Mucosa of descending colon (tissue), 3 donors: Measurements from ENCODE around the gene CNOT6. TPM values are rescaled to one million over a fixed set of nuclear protein-coding genes. Genes with fewer than 3 reads are reported as not detected.

Experiments used
- ATAC-seq: fragments of 200-7000 bp; cut with Tn5 transposase; one replicate; pipeline ENCODE4 v1.9.1; 2020; ENCODE audit warnings: mild to moderate bottlenecking, moderate library complexity
- DNase-seq, 3 donors: peaks; one replicate each; pipeline ENCODE4 v3.0.0-alpha.2; 2020
- H3K36me3 ChIP-seq: fragments of 200-600 bp; one replicate; pipeline ENCODE4 v1.8.0; 2021; ENCODE audit warnings: low read depth, mild to moderate bottlenecking
- H3K4me1 ChIP-seq: fragments of 200-600 bp; one replicate; pipeline ENCODE4 v1.8.0; 2021; ENCODE audit warnings: low read depth, mild to moderate bottlenecking
- H3K4me3 ChIP-seq: fragments of 200-600 bp; one replicate; pipeline ENCODE4 v1.8.0; 2021; ENCODE audit warnings: mild to moderate bottlenecking
- H3K9me3 ChIP-seq: fragments of 200-600 bp; one replicate; pipeline ENCODE4 v1.8.0; 2021; ENCODE audit warnings: mild to moderate bottlenecking
- intact Hi-C, 2 donors: fragments of 100-400 bp; cut with DNase I in 1 of 2; cut with micrococcal nuclease in 1 of 2; formaldehyde crosslinking; loops; one replicate each; pipeline versions ENCODE4 v1.11.0 to v1.11.1; 2022; cut with DNase I, micrococcal nuclease
- total RNA-seq, 3 donors: library from RNA; stranded (reverse); fragmentation: NEBNext Ultra II Directional in 2 of 3; extraction: Animal tissue kit (Norgen Biotek cat#: 25700) in 2 of 3; gene quantifications; one replicate each; pipeline versions ENCODE4 v1.2.1 to v1.2.4, GENCODE V29; 2021 to 2023
- TF ChIP-seq, protein P1 (sequence below): fragments of 200-600 bp; IDR thresholded peaks from one replicate; pipeline ENCODE4 v1.8.0; 2022; ENCODE audit warnings: antibody characterized with exemption, mild to moderate bottlenecking
- donor health status: DM: no; HTN: no; CAD: no; lungs with moderate emphysema.
- donor health status: DM: no; HTN: no; CAD: no.
- donor health status: DM: no; HTN: yes; CAD: no.

The CNOT6 gene
- total RNA-seq, 3 donors from 2014 or later = 20.9 to 33.7 (median 25.2) TPM

DNA sequence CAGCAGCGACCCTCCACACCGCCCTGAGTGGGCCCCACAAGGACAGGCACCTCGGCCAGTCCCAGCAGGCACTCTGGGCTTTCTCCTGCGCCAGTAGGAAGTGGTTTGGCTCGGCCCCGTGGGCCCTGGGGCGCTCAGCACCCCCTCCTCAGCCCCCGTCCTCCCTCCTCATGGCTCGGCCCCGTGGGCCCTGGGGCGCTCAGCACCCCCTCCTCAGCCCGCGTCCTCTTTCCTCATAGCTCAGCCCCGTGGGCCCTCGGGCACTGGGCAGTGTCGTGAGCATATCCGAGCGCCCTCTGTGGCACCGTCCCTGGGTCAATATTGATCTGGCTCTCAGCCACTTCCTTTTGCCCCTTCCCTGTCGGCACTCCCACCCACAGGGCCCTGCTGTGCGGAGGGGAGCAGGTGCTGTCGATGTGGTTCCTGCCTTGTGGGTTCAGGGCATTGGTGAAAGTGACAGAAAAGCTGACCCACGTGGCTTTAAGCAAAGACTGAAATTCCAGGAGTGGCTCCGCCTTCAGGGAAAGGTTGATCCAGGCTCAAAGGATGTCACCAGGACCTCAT lies 102.6 kb downstream of the CNOT6 start:
- Histone ChIP-seq H3K4me3 (no peak overlapping the region), H3K9me3 (no peaks in the 10 kb centered on the region), H3K4me1 (no peaks in the 10 kb centered on the region), H3K36me3 (no peaks in the 10 kb centered on the region)
- intact Hi-C loops = no loop called here
- DNase-seq (no peak), ATAC-seq (no peak)
- TF ChIP-seq, protein P1, sequence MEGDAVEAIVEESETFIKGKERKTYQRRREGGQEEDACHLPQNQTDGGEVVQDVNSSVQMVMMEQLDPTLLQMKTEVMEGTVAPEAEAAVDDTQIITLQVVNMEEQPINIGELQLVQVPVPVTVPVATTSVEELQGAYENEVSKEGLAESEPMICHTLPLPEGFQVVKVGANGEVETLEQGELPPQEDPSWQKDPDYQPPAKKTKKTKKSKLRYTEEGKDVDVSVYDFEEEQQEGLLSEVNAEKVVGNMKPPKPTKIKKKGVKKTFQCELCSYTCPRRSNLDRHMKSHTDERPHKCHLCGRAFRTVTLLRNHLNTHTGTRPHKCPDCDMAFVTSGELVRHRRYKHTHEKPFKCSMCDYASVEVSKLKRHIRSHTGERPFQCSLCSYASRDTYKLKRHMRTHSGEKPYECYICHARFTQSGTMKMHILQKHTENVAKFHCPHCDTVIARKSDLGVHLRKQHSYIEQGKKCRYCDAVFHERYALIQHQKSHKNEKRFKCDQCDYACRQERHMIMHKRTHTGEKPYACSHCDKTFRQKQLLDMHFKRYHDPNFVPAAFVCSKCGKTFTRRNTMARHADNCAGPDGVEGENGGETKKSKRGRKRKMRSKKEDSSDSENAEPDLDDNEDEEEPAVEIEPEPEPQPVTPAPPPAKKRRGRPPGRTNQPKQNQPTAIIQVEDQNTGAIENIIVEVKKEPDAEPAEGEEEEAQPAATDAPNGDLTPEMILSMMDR = no peak

DNA sequence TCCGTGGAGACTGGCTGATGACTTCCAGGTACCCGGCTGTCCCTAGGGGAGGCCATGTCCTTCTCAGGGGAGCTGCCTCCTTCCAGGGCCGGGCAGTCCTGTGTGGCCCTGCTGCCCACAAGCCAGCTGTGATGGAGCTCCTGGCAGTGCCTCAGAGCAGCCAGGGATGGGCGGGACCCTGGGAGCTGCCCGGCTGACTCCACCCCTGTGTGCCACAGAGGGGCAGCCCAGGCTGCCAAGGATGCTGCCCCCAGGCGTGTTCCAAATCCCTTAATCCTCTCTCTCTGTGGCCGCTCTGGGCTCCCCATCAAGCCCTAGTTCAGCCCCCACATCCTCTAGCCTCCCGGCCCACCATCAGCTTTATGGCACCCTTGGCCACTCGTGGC lies 104.1 kb downstream of the CNOT6 start:
- Histone ChIP-seq H3K4me1 (no peaks in the 10 kb centered on the region), H3K4me3 (no peak overlapping the region), H3K36me3 (no peaks in the 10 kb centered on the region), H3K9me3 (no peaks in the 10 kb centered on the region)
- ATAC-seq = no peak
- no peak for DNase-seq
- TF ChIP-seq, protein P1 = no peak
- intact Hi-C loops = no loop called here

DNA sequence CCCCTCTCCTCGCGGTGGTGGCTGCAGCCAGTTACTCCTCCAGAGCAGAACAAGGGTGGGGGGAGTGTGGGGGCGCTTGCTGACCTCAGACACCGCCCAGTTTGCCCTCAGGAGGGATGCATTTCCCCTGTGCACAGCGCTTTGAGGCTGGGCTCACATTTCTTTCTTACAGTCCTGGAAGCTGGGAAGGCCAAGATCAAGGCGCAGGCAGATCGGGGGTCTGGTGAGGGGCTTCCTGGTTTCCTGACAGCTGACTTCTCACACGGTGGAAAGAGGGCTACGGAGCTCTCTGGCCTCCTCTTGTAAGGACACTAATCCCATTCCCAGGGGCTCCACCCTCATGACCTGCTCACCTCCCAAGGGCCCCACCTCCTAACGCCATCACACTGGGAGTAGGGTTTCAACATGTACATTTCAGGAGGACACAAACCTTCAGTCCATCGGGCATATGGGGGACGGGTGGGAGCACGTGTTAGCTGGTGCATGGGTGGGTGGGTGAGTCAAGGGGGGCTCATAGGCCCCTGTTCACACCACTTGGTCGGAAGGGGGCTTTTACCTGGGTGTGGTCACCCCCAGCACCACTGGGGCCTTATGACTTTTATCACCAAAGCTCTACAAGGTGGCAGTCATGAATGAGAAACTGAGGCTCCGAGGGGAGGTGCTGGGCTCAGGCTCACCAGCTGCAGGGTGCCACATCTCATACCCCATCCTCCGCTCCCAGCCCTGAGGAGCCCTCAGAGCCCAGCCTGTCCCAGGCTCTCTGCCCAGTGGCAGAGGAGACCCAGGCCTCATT lies 104.8 kb downstream of the CNOT6 start:
- no peaks in the 10 kb centered on the region for H3K4me1 ChIP-seq
- no peaks in the 10 kb centered on the region for H3K9me3 ChIP-seq
- H3K36me3 ChIP-seq = no peaks in the 10 kb centered on the region
- TF ChIP-seq, protein P1 = no peak
- no peak overlapping the region for H3K4me3 ChIP-seq
- DNase-seq (peak in 1 of 3 donors; percentile 23), ATAC-seq (no peak)
- intact Hi-C loops = no loop called here

DNA sequence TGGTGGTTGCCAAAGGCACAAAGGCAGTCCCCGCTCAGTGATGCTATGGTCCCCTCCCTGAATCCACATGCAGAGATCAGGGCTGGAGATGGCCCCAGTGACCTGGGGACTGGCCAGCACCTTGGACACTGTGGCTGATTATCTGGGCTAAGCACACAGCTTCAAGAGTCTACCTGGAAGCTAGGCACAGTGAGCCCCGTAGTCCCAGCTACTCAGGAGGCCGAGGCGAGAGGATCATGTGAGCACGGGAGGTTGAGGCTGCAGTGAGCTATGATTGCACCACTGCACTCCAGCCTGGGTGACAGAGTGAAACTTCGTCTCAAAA lies 105.4 kb downstream of the CNOT6 start:
- H3K4me3 ChIP-seq = no peak overlapping the region
- TF ChIP-seq, protein P1 = no peak
- ATAC-seq = no peak
- H3K4me1 ChIP-seq = no peaks in the 10 kb centered on the region
- no peaks in the 10 kb centered on the region for H3K36me3 ChIP-seq
- peak in 1 of 3 donors; percentile 19 for DNase-seq
- no peaks in the 10 kb centered on the region for H3K9me3 ChIP-seq
- intact Hi-C loops = no loop called here

DNA sequence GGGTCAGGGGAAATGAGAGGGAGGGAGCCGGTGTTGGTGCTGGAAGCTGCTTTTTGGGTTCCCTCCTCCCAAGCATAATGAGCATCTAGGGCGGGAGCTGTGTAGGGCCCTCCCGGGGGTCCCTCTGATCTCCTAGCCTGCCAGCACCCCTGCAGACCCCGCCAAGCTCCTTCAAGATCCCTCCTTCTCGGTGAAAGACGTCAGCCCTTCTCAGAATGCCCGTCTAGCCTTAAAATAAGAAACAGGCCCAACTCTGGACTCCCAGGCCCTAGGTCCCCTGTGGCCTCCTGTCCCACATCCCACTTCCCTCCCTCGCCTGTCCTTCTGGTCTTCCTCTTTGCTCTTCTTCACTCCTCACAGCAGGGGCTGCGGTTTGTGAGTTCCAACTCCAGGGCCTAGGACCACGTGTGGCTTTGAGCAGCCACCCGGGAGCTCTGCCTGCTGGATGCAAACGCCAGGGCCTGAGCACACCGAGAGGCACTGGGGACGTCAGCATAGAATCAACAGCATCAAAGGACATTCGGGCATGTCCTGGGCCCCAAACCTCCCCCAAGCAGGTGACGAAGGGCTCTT lies 105.9 kb downstream of the CNOT6 start:
- no peak for ATAC-seq

More for the DNA sequence above, 105.9 kb downstream of the CNOT6 start:
- Histone ChIP-seq H3K9me3 (no peaks in the 10 kb centered on the region), H3K4me1 (no peaks in the 10 kb centered on the region), H3K4me3 (no peak overlapping the region), H3K36me3 (no peaks in the 10 kb centered on the region)
- intact Hi-C loops = no loop called here
- TF ChIP-seq, protein P1 = no peak
- peak in 1 of 3 donors; percentile 22 for DNase-seq
